Raji (cell line): ENCODE measurements around the gene ITGA3.

Source experiments
- POLR2A ChIP-seq: IDR thresholded peaks from 2 replicates; pipeline ENCODE4 v1.6.1; 2011; ENCODE audit warnings: low read depth, low read length, control low read depth; ENCODE audit not compliant: insufficient read depth

Gene ITGA3

DNA sequence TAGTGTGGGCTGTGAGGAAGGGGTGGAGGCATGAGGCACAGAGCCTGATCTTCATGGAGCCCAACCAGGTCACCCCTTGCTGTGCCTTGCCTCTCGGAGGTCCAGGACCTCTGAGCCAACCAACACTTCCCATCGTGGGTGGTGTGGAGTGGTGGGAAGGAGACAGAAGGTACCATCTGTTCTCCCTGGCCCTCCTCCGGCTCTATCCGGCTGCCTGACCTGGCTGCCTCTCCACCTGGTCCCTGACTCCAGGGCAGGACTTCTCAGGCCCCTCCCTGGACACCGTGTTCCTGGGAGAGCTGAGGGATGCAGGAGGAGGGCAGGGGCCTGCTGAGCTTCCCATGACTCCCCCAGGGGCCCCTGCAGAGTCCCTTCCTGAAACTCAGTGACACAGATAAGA is 43.1 kb downstream of the ITGA3 start:
- TF ChIP-seq POLR2A, result no peak

- no peak for TF ChIP-seq POLR2A
These were observed 44.6 kb downstream of the ITGA3 start for GRCh38 chr17:50100480-50100883.

GRCh38 chr17:50100921-50101345 is 45.0 kb downstream of the ITGA3 start:
- no peak for TF ChIP-seq POLR2A

DNA sequence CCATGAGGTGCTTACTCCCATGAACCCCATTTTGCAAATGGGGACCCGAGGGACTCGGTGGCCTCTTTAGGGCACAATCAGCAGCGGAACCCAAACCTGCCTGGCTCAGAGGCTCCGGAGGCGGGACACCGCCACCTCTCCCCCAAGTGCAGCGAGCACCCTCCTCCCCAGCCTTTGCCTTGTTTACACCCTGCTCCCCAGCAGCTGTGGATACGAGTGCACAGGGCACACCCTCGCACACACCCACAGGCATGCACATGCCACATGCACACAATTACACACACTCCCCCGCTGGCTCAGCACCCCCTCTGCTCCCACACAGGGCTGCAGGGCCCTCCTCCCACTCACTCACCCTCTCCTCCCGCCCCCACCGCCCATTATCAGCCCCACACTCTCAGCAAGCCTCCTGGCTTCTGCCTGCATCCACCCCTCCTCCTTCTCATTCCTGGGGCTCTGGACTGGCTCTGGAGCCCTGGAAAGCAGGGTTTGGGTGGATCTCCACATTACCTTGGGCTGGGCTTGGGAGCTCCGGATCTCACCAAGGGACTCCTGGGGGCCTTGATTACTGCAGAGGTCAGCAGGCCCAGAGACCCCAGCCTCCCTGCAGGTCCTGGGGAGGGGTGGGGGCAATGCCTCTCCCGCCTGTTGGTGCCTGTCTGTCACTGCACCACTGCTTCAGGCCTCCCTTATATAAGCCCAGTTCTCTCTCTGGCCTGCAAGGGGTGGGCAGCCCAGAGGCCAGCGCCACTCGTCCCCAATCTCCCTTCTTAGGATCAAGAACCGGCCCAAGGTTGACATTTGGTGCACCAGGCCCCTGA is 45.6 kb downstream of the ITGA3 start:
- no peak for TF ChIP-seq POLR2A

GRCh38 chr17:50102164-50102991 is 46.5 kb downstream of the ITGA3 start:
- TF ChIP-seq POLR2A, result no peak

- TF ChIP-seq POLR2A, result no peak
These were observed 47.3 kb downstream of the ITGA3 start for GRCh38 chr17:50103252-50103651.

GRCh38 chr17:50103941-50104340 is 48.0 kb downstream of the ITGA3 start:
- no peak for TF ChIP-seq POLR2A

DNA sequence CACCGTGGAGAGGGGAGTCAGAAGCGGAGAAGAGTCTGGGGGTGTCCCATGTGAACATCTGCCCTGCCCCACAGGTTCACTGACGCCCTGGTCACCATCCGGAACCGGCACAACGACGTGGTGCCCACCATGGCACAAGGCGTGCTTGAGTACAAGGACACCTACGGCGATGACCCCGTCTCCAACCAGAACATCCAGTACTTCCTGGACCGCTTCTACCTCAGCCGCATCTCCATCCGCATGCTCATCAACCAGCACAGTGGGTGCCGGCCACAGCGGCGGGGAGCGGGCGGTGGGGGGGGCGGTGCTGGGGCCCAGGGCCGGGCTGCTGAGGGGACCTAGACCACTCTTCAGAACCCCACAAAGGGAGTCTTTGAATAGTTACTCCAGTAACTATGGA is 49.9 kb downstream of the ITGA3 start:
- no peak for TF ChIP-seq POLR2A

GRCh38 chr17:50106393-50107131 is 50.7 kb downstream of the ITGA3 start:
- no peak for TF ChIP-seq POLR2A

DNA sequence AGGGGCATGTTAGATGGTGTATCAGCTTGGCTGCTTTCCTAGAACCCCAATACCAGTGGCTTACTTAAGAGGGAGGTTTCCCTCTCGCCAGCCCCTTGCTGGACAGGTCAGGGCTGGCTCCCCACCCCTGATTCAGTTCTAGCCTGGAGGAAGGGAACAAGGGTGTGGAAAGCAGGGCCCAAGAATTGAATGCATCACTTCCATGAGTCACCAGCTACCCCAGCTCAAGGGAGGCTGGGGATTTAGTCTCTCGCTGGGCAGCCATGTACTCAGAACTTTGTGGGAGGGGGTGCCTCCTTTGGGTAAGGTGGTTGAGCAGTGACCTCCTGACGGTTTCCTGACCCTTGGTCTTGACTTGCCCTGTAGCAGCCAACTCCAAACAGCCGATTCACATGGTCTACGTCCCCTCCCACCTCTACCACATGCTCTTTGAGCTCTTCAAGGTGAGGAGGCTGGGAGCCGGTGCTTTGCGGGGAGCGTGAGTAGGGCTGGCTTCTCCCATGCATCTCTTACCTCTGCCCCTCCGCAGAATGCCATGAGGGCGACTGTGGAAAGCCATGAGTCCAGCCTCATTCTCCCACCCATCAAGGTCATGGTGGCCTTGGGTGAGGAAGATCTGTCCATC is 52.0 kb downstream of the ITGA3 start:
- TF ChIP-seq POLR2A, result no peak

DNA sequence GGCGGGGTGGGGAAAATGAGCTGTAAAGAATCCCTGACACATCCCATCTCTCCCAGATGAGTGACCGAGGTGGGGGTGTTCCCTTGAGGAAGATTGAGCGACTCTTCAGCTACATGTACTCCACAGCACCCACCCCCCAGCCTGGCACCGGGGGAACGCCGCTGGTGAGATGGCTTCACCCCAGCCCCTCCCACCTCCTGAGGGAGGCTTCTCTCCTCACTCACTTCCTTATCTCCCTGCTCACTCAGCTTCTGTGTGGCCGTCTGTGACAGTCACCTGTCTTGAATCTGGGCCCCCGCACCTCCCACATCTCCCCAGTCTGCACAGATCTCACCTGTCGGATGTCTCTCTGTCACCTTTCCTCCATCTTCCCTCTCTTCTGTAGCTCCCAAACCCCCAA is 52.6 kb downstream of the ITGA3 start:
- no peak for TF ChIP-seq POLR2A

DNA sequence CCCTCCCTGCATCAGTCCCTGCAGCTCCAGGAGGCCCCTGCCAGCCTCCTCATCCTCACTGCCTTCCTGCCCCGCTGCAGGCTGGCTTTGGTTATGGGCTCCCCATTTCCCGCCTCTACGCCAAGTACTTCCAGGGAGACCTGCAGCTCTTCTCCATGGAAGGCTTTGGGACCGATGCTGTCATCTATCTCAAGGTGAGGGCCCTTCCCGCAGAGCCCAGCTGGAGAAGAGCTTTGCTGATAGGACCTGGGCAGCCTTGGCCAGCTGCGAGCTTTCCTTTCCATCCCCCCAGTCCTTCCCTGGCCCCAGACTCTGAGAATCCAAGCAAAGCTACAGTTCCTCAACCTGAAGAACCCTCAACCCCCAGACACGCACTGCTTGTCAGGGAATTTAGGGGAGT is 53.3 kb downstream of the ITGA3 start:
- TF ChIP-seq POLR2A, result no peak

- TF ChIP-seq POLR2A, result no peak
These were observed 53.9 kb downstream of the ITGA3 start for GRCh38 chr17:50109785-50110184.

DNA sequence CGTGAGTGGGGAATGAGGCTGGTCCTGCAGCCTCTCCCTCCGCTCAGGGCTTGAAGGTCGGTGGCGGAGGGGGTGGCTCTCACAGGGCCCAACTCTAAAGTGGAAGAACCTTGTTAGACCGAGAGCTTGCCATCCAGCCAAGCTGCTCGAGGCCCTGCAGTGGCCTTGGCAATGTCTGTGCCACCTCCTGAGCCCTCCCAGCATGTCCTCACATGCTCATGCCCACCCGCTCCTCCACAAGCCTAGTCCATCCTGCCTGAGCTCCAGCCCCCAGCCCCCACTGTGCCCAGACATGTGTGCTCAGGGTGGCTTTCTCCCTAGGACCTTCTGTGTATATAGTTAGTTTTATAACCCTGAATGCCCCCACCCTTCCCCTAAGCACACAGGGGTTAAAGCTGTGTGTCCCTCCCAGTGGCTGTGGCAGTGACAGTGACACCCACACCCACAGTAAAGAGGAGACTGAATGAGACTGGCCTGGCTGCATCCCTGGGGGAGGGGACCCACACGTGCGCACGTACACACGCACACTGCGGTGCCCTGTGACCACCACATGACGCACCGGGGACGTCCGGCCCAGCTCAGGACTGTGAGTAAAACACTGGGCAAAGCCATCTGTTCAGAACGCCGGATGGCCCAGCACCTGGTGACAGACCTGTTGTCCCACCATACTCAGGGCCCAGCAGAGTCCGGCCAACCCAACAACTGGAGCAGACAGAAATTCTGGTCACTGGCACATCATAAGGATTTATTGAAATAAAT is 54.9 kb downstream of the ITGA3 start:
- no peak for TF ChIP-seq POLR2A

DNA sequence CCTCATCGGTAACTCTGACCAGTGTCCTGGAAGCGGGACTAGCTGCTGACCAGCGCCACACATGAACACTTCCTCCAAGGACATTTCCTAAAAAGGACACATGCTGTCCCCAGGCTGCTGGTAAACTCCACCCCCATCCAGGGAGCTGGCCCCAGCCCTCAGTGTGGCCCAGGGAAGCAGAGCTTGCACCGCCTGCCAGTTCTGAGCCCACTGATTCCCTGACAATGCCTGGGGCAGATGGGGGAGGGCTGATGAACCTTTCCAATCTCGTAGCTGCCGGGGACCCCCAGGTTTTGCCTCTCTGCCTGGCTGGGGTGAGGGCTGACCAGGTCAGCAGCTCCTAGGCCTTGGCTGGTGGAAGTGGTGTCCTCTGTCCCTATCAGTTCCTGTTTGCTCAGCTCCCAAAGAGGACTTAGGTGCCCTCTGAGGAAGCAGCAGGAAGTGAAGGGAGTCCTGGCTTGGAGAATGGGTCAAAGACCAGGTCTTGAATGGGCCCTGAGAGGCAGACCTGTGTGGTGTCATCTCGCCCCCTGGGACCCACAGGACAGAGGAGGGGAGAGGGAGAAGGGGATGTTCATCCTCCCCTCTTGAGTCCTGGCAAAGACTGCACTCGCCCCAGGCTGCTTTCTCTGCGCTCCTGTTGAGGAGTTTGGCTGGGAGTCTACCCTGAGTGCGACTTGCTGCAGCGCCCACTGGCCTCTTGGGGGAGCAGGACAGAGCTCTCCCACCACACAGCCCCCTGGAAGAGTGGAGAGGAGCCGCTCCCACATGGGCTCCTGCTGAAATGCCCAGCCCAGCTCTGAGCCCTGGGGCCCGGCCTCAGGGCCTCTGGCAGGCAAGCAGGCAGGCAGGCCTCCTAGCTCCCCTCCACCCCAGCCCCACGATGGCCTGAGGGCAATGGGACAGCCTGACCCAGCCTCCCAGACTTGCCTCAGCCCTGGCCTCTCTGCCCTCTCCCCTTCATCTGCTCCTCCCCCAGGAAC is 56.1 kb downstream of the ITGA3 start:
- no peak for TF ChIP-seq POLR2A
